Prostate gland (tissue), 2 donors: ENCODE results near the gene SFT2D1. TPM values are rescaled to one million over a fixed set of nuclear protein-coding genes. Genes with fewer than 3 reads are reported as not detected.
A peak's percentile ranks its signal among the peaks of the same experiment; 100 is the strongest.
"Not testable (repeated sequence)": the region's sequence is repeated elsewhere in the genome, so short reads cannot be mapped to it uniquely, and the experiment has no call there.

ENCODE experiments used
- DNase-seq: peaks from one replicate; pipeline ENCODE4 v3.0.0-alpha.2; 2019; ENCODE audit warnings: low spot score
- H3K27ac ChIP-seq, 2 donors: fragments of 200-600 bp; sonication (generic); 2 replicates each; pipeline ENCODE4 v1.5.1; 2017 to 2019
- H3K27me3 ChIP-seq: fragments of 200-600 bp; sonication (generic); replicated peaks from 2 replicates; pipeline ENCODE4 v1.5.1; 2019; ENCODE audit not compliant: insufficient read depth
- H3K36me3 ChIP-seq, 2 donors: fragments of 200-600 bp; sonication (generic); 1 replicate in 1 of 2; 2 replicates in 1 of 2; pipeline versions ENCODE4 v1.5.1 to v1.8.1; 2017 to 2019
- H3K4me1 ChIP-seq: fragments of 200-600 bp; sonication (generic); replicated peaks from 2 replicates; pipeline ENCODE4 v1.5.1; 2019
- H3K4me3 ChIP-seq, 2 donors: fragments of 200-600 bp; sonication (generic); 2 replicates each; pipeline ENCODE4 v1.5.1; 2017 to 2019
- H3K9me3 ChIP-seq: fragments of 200-600 bp; sonication (generic); 2 replicates; pipeline ENCODE4 v1.5.1; 2017
- CTCF ChIP-seq, 4 experiments: fragments of 200-600 bp in 2 of 4; fragments of 450-650 bp in 2 of 4; sonication (generic) in 2 of 4; IDR thresholded peaks; 1 replicate in 3 of 4; 2 replicates in 1 of 4; pipeline ENCODE4 v1.5.1; 2016 to 2019; ENCODE audit warnings: antibody characterized with exemption in 4 of 4, mild to moderate bottlenecking in 2 of 4, moderate library complexity in 2 of 4
- POLR2A ChIP-seq: fragments of 450-650 bp; IDR thresholded peaks from one replicate; pipeline ENCODE4 v1.6.1; 2016; ENCODE audit warnings: antibody characterized with exemption, mild to moderate bottlenecking
- POLR2AphosphoS5 ChIP-seq: sonication (generic); formaldehyde crosslinking; IDR thresholded peaks from one replicate; pipeline ENCODE4 v1.6.1; 2017; ENCODE audit warnings: antibody characterized with exemption
- WGBS: methylation state at CpG from one replicate; pipeline ENCODE4 v1.1.5; 2018; 5-methylcytosine and 5-hydroxymethylcytosine counted together
- intact Hi-C: fragments of 100-400 bp; cut with DNase I; formaldehyde crosslinking; loops from one replicate; pipeline ENCODE4 v1.14.2; 2022
- total RNA-seq, 2 donors: library from RNA; depleted of rRNA; stranded (reverse); fragments of >200 nt; gene quantifications; one replicate each; pipeline ENCODE4 v1.1.0, GENCODE V29; 2016

The SFT2D1 gene
- total RNA-seq, 2 donors from 2014 or later = 64.8 to 72.3 TPM

- intact Hi-C loops = no loop called here
- no peak for TF ChIP-seq POLR2AphosphoS5
- TF ChIP-seq POLR2A = no peak
- TF ChIP-seq CTCF (IDR thresholded peaks at IDR 0.05) = no peak
- Histone ChIP-seq H3K36me3 (no peaks in the 10 kb centered on the region), H3K9me3 (no peaks in the 10 kb centered on the region), H3K27ac (no peak overlapping the region), H3K4me1 (no peaks in the 10 kb centered on the region), H3K4me3 (no peak overlapping the region), H3K27me3 (no peaks in the 10 kb centered on the region)
- WGBS = 53% methylated on average over 2 of the region's 2 CpGs
- DNase-seq = no peak
Observed at GRCh38 chr6:166365221-166365620, 22.9 kb upstream of the SFT2D1 start.

GRCh38 chr6:166364456-166364855 lies 22.1 kb upstream of the SFT2D1 start:
- 89% methylated on average over 7 of the region's 7 CpGs for WGBS
- intact Hi-C loops = no loop called here
- no peaks in the 10 kb centered on the region for H3K9me3 ChIP-seq
- no peak overlapping the region for H3K4me3 ChIP-seq
- no peaks in the 10 kb centered on the region for H3K27me3 ChIP-seq
- no peak for DNase-seq
- no peaks in the 10 kb centered on the region for H3K36me3 ChIP-seq
- H3K27ac ChIP-seq = no peak overlapping the region
- TF ChIP-seq CTCF (IDR thresholded peaks at IDR 0.05) = no peak
- H3K4me1 ChIP-seq = no peaks in the 10 kb centered on the region

DNA sequence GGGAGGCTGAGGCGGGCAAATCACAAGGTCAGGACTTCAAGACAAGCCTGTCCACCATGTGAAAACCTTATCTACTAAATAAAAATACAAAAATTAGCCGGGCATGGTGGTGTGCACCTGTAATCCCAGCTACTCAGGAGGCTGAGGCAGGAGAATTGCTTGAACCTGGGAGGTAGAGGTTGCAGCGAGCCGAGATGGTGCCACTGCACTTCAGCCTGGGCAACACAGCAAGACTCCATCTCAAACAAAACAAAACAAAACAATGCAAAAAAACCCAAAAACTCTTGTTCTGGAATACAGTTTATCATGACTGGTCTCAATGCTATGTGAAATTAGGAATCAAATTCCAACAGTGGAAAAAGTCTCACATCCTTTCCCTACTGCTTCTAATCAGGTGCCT lies 20.1 kb upstream of the SFT2D1 start:
- H3K4me1 ChIP-seq, intact Hi-C loops, H3K27me3 ChIP-seq, H3K4me3 ChIP-seq, H3K27ac ChIP-seq, H3K9me3 ChIP-seq, DNase-seq, H3K36me3 ChIP-seq: not testable (repeated sequence)
- 97% methylated on average over 4 of the region's 4 CpGs for WGBS

DNA sequence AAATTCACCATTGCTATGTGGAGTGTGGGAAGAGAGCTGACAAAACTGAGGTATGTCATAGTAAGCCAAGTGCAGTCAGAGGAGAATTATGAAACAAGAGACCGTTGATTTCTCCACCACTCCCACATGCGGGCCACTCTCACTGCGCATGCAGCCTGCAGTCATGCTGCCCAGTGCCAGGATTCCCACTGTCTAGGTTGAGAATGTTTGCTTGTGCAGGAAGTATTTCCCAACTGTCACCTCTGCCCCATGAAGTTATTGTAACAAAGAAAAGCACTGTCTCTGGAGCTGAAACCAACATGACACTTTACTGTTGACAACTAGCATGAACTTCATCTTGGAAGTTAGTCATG lies 18.7 kb upstream of the SFT2D1 start:
- no peak overlapping the region for H3K27ac ChIP-seq
- H3K9me3 ChIP-seq = no peaks in the 10 kb centered on the region
- H3K4me3 ChIP-seq = no peak overlapping the region
- H3K36me3 ChIP-seq = no peaks in the 10 kb centered on the region
- H3K4me1 ChIP-seq = no peaks in the 10 kb centered on the region
- TF ChIP-seq POLR2AphosphoS5 (peak; percentile 21), POLR2A (no peak)
- peak; percentile 42 for DNase-seq
- no peaks in the 10 kb centered on the region for H3K27me3 ChIP-seq
- 48% methylated on average over 3 of the region's 3 CpGs for WGBS
- intact Hi-C loops = no loop called here

DNA sequence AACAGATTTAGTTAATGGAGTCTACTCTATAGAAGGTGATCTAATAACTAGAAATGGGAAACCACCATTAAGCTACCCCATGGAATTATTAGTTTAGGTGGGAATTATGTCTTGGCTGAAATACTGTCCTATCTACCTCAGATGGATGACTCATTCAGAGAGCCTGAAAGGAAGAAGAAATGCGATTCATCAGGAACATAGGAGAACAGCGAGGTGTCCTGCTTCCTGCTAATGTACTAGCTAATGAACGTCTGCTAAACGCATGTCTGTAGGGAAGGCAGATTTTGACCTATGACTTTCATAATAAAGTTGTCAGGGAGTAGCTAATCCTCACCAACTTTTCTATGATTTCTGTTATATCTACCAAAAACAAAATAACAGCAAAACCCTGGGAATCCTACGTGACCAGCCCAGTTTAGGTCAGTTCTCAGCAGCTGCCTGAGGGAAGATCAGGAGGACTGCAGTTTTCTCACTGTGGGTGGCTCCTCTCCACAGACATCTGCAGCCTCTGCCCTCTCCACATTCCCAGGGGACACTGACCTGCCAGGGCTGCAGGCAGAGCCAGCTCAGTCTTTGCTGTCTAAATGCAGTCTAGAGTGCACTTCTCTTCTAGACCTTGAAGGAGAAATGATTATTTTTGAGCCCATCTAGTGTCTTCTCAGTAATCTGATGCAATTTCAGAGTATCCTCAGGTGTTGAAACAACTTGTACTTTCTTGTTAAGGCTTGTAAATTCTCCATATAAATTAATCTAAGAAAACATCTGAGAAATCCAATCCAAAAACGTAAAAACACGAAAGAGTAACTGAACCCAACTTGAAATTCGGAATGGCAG lies 18.1 kb upstream of the SFT2D1 start:
- intact Hi-C loops = no loop called here
- WGBS = 54% methylated on average over 8 of the region's 8 CpGs
- Histone ChIP-seq H3K36me3 (no peaks in the 10 kb centered on the region), H3K4me3 (no peak overlapping the region), H3K4me1 (no peaks in the 10 kb centered on the region), H3K27ac (no peak overlapping the region), H3K9me3 (no peaks in the 10 kb centered on the region), H3K27me3 (no peaks in the 10 kb centered on the region)
- no peak for DNase-seq
- TF ChIP-seq CTCF (IDR thresholded peaks at IDR 0.05) = no peak

- H3K9me3 ChIP-seq = no peaks in the 10 kb centered on the region
- no peaks in the 10 kb centered on the region for H3K36me3 ChIP-seq
- DNase-seq = no peak
- no peak overlapping the region for H3K4me3 ChIP-seq
- intact Hi-C loops = no loop called here
- 65% methylated on average over 5 of the region's 5 CpGs for WGBS
- TF ChIP-seq CTCF (IDR thresholded peaks at IDR 0.05) (no peak), POLR2AphosphoS5 (no peak), POLR2A (no peak)
- no peaks in the 10 kb centered on the region for H3K4me1 ChIP-seq
- no peak overlapping the region for H3K27ac ChIP-seq
- H3K27me3 ChIP-seq = no peaks in the 10 kb centered on the region
Observed at GRCh38 chr6:166355552-166355951, 13.2 kb upstream of the SFT2D1 start.
